ENCODE results near the gene POLR2E. TPM values are rescaled to one million over a fixed set of nuclear protein-coding genes. Genes with fewer than 3 reads are reported as not detected.

The POLR2E gene
- polyA plus RNA-seq, 1 of the 3 experiments (the other 2 are of a cell fraction): 283 TPM

GRCh38 chr19:1046836-1047695 is 48.1 kb downstream of the POLR2E start:
- WGBS (ENCODE audit: low lambda C conversion rate): 96% methylated on average over 43 of the region's 77 CpGs
- no peak overlapping the region for H3K4me3 ChIP-seq (ENCODE audit: low read depth in 2 of 2, low read length in 1 of 2)
- TF ChIP-seq FOSL2 (IDR thresholded peaks at IDR 0.05; ENCODE audit: borderline replicate concordance, low read depth): no peak
- ChIA-PET CTCF (interaction anchor here (0.9 kb wide), 1 partner anchor 18 kb away, joined by 3 read pairs; no protein-coding TSS in a partner anchor), POLR2A (no interaction called here)
- H3K79me2 ChIP-seq (ENCODE audit: insufficient read depth): no peaks in the 10 kb centered on the region
- H3K4me1 ChIP-seq (ENCODE audit: control insufficient read depth in 1 of 2, insufficient read depth in 2 of 2, low read depth in 1 of 2, low read length in 1 of 2): peaks cover 0 to 9% of the 10 kb centered on the region in 2 experiments; a peak in 2 of 4 replicates
- H3K36me3 ChIP-seq (replicated peaks in 1 of 2; ENCODE audit: control insufficient read depth in 1 of 2, insufficient read depth in 2 of 2, low read length in 1 of 2): no peaks in the 10 kb centered on the region
- no peak overlapping the region for H3K27ac ChIP-seq (ENCODE audit: low read depth in 2 of 2, low read length in 1 of 2)
- H3K4me2 ChIP-seq: no peak overlapping the region
- H3F3A ChIP-seq (replicated peaks; ENCODE audit: insufficient read depth): peaks cover 4% of the 10 kb centered on the region
- no peaks in the 10 kb centered on the region for H4K20me1 ChIP-seq (ENCODE audit: insufficient read depth)
- no peaks in the 10 kb centered on the region for H3K9me3 ChIP-seq
- H3K9ac ChIP-seq: no peak overlapping the region
- H3K9me2 ChIP-seq: no peaks in the 10 kb centered on the region
- H2AFZ ChIP-seq (ENCODE audit: low read depth): no peak overlapping the region
- H3K27me3 ChIP-seq (ENCODE audit: insufficient read depth): no peaks in the 10 kb centered on the region
- no peak for DNase-seq

GRCh38 chr19:1046117-1046626 is 49.0 kb downstream of the POLR2E start:
- no peak overlapping the region for H3K27ac ChIP-seq (ENCODE audit: low read depth in 2 of 2, low read length in 1 of 2)

More at GRCh38 chr19:1046117-1046626, 49.0 kb downstream of the POLR2E start:
- no peaks in the 10 kb centered on the region for H3K36me3 ChIP-seq (replicated peaks in 1 of 2; ENCODE audit: control insufficient read depth in 1 of 2, insufficient read depth in 2 of 2, low read length in 1 of 2)
- CTCF ChIA-PET: no interaction called here
- H3K4me3 ChIP-seq (ENCODE audit: low read depth in 2 of 2, low read length in 1 of 2): no peak overlapping the region
- no peaks in the 10 kb centered on the region for H3K79me2 ChIP-seq (ENCODE audit: insufficient read depth)
- H3K27me3 ChIP-seq (ENCODE audit: insufficient read depth): no peaks in the 10 kb centered on the region
- H4K20me1 ChIP-seq (ENCODE audit: insufficient read depth): no peaks in the 10 kb centered on the region
- peaks cover 4% of the 10 kb centered on the region for H3F3A ChIP-seq (replicated peaks; ENCODE audit: insufficient read depth)
- H3K9me2 ChIP-seq: no peaks in the 10 kb centered on the region
- H3K4me2 ChIP-seq: no peak overlapping the region
- H3K4me1 ChIP-seq (ENCODE audit: control insufficient read depth in 1 of 2, insufficient read depth in 2 of 2, low read depth in 1 of 2, low read length in 1 of 2): peaks cover 0 to 18% of the 10 kb centered on the region in 2 experiments; a peak in 2 of 4 replicates
- POLR2A ChIA-PET: no interaction called here
- H3K9me3 ChIP-seq: no peaks in the 10 kb centered on the region
- no peak overlapping the region for H3K9ac ChIP-seq
- 100% methylated on average over 1 of the region's 33 CpGs for WGBS (ENCODE audit: low lambda C conversion rate)
- DNase-seq: no peak
- TF ChIP-seq FOSL2 (IDR thresholded peaks at IDR 0.05; ENCODE audit: borderline replicate concordance, low read depth): no peak
- no peak for TF ChIP-seq CHD2 (IDR thresholded peaks at IDR 0.05; ENCODE audit: low read length, partially characterized antibody)
- no peak for TF ChIP-seq MXI1 (IDR thresholded peaks at IDR 0.05; ENCODE audit: low read depth, low read length)
- TF ChIP-seq FOXM1 (IDR thresholded peaks at IDR 0.05; ENCODE audit: low read depth): no peak
- TF ChIP-seq RAD21 (IDR thresholded peaks at IDR 0.05; ENCODE audit: low read length): no peak
- no peak for TF ChIP-seq NFIC (IDR thresholded peaks at IDR 0.05; ENCODE audit: borderline replicate concordance)
- TF ChIP-seq JUND (IDR thresholded peaks at IDR 0.05): no peak
- TF ChIP-seq EP300 (IDR thresholded peaks at IDR 0.05; ENCODE audit: borderline replicate concordance in 1 of 2, low read depth in 1 of 2, low read length in 1 of 2): no peak
- no peak for TF ChIP-seq MEF2A (IDR thresholded peaks at IDR 0.05; ENCODE audit: borderline replicate concordance, low read depth)
- TF ChIP-seq ELF1 (IDR thresholded peaks at IDR 0.05): no peak
- no peak for TF ChIP-seq REST (IDR thresholded peaks at IDR 0.05; ENCODE audit: low read depth, low read length)
- TF ChIP-seq ZBTB33 (IDR thresholded peaks at IDR 0.05; ENCODE audit: borderline replicate concordance, low read depth): no peak
- TF ChIP-seq TAF1 (IDR thresholded peaks at IDR 0.05; ENCODE audit: borderline replicate concordance, low read depth, low read length): no peak
- TF ChIP-seq GATA2 (CRISPR knock-in tag; IDR thresholded peaks at IDR 0.05): no peak
- TF ChIP-seq POLR2AphosphoS5 (IDR thresholded peaks at IDR 0.05; ENCODE audit: low read depth, low read length): no peak
- TF ChIP-seq RFX5 (IDR thresholded peaks at IDR 0.05; ENCODE audit: low read length): no peak
- no peak for TF ChIP-seq YY1 (IDR thresholded peaks at IDR 0.05; ENCODE audit: low read depth)
- TF ChIP-seq NRF1 (IDR thresholded peaks at IDR 0.05; ENCODE audit: low read depth, low read length): no peak
- TF ChIP-seq GABPA (IDR thresholded peaks at IDR 0.05; ENCODE audit: low read depth): no peak
- TF ChIP-seq RCOR1 (IDR thresholded peaks at IDR 0.05; ENCODE audit: low read length): no peak
- H2AFZ ChIP-seq (ENCODE audit: low read depth): no peak overlapping the region
